Activated CD4-positive, alpha-beta T cell treated with anti-CD3 and anti-CD28 coated beads, Interleukin-2, amount 10 ng/mL, durations not matched to agents 24 days and 14 days (primary cell): ENCODE measurements around the gene RINT1. TPM values are rescaled to one million over a fixed set of nuclear protein-coding genes. Genes with fewer than 3 reads are reported as not detected.

Experiments
- total RNA-seq: library from RNA; stranded (reverse); gene quantifications from 2 replicates; pipeline ENCODE4 v1.2.3, GENCODE V29; 2022

RINT1 gene
- total RNA-seq, 1 donor from 2014 or later = 29.4 TPM

Other genes with a start within 250 kb of the RINT1 start
- 47.4 and 52.3 TPM in 2 replicates for gene SRPK2, start 143.3 kb upstream of the RINT1 start, total RNA-seq
- gene PUS7, start 9.9 kb upstream of the RINT1 start, total RNA-seq = 51.9 and 54.5 TPM in 2 replicates
- not detected in 2 replicates for gene EFCAB10, start 49.3 kb downstream of the RINT1 start, total RNA-seq